HG03196 (cell line): ENCODE results near the gene TPO.
"Not testable (repeated sequence)": the region's sequence is repeated elsewhere in the genome, so short reads cannot be mapped to it uniquely, and the experiment has no call there.

Source experiments
- ATAC-seq: cut with Tn5 transposase; IDR thresholded peaks from one replicate; pipeline ENCODE4 v1.9.1; 2021; ENCODE audit not compliant: unreplicated experiment

TPO gene

GRCh38 chr2:1405124-1405523 is 8.1 kb upstream of the TPO start:
- no peak for ATAC-seq

- no peak for ATAC-seq
These were observed 7.3 kb upstream of the TPO start for GRCh38 chr2:1405967-1406366.

GRCh38 chr2:1406434-1406833 is 6.8 kb upstream of the TPO start:
- no peak for ATAC-seq

GRCh38 chr2:1407950-1408675 is 5.2 kb upstream of the TPO start:
- no peak for ATAC-seq

GRCh38 chr2:1414121-1414520 is 858 bp downstream of the TPO start:
- ATAC-seq: no peak

GRCh38 chr2:1414901-1415300 is 1.6 kb downstream of the TPO start:
- not testable (repeated sequence) for ATAC-seq

GRCh38 chr2:1415501-1415900 is 2.2 kb downstream of the TPO start:
- ATAC-seq: no peak

- ATAC-seq: no peak
These were observed 5.3 kb downstream of the TPO start for GRCh38 chr2:1418566-1418965.

GRCh38 chr2:1420746-1421480 is 7.7 kb downstream of the TPO start:
- ATAC-seq: no peak

GRCh38 chr2:1421731-1422130 is 8.5 kb downstream of the TPO start:
- ATAC-seq: no peak

GRCh38 chr2:1422131-1422530 is 8.9 kb downstream of the TPO start:
- no peak for ATAC-seq

- ATAC-seq: no peak
These were observed 9.5 kb downstream of the TPO start for GRCh38 chr2:1422716-1423285.

GRCh38 chr2:1427086-1427485 is 13.8 kb downstream of the TPO start:
- no peak for ATAC-seq

GRCh38 chr2:1429895-1430294 is 16.6 kb downstream of the TPO start:
- no peak for ATAC-seq

GRCh38 chr2:1430491-1430890 is 17.2 kb downstream of the TPO start:
- no peak for ATAC-seq

GRCh38 chr2:1431886-1432400 is 18.7 kb downstream of the TPO start:
- ATAC-seq: no peak

- ATAC-seq: no peak
These were observed 19.5 kb downstream of the TPO start for GRCh38 chr2:1432726-1433125.

GRCh38 chr2:1436369-1436768 is 23.1 kb downstream of the TPO start:
- no peak for ATAC-seq

- no peak for ATAC-seq
These were observed 23.8 kb downstream of the TPO start for GRCh38 chr2:1437101-1437500.

- ATAC-seq: no peak
These were observed 24.3 kb downstream of the TPO start for GRCh38 chr2:1437537-1437936.

- ATAC-seq: no peak
These were observed 25.7 kb downstream of the TPO start for GRCh38 chr2:1438972-1439371.

- ATAC-seq: no peak
These were observed 27.3 kb downstream of the TPO start for GRCh38 chr2:1440581-1440980.
